ENCODE results near the gene C4orf50.
"Not testable (repeated sequence)": the region's sequence is repeated elsewhere in the genome, so short reads cannot be mapped to it uniquely, and the experiment has no call there.

The C4orf50 gene

DNA sequence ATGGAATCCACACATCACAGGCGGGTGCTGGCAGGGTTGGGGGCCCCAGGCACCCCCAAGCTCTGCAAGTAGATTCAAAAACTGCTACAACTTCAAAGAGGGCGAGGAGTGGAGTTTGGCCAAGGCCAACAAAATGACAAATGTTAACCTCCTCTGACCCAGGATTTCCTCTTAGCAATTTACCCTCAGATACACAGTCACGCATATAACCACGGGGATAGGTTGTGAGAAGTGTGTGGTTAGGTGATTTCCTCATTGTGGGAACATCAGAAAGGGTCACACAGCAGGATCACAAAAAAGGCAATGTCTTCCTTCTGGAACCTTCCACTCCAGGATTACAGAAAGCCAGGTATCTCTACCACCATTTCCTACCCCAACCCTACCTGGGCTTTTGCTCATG lies 62.4 kb downstream of the C4orf50 start:
- TF ChIP-seq, protein P1, sequence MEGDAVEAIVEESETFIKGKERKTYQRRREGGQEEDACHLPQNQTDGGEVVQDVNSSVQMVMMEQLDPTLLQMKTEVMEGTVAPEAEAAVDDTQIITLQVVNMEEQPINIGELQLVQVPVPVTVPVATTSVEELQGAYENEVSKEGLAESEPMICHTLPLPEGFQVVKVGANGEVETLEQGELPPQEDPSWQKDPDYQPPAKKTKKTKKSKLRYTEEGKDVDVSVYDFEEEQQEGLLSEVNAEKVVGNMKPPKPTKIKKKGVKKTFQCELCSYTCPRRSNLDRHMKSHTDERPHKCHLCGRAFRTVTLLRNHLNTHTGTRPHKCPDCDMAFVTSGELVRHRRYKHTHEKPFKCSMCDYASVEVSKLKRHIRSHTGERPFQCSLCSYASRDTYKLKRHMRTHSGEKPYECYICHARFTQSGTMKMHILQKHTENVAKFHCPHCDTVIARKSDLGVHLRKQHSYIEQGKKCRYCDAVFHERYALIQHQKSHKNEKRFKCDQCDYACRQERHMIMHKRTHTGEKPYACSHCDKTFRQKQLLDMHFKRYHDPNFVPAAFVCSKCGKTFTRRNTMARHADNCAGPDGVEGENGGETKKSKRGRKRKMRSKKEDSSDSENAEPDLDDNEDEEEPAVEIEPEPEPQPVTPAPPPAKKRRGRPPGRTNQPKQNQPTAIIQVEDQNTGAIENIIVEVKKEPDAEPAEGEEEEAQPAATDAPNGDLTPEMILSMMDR (IDR thresholded peaks at IDR 0.05; ENCODE audit: low read depth, low read length) = no peak
- no peak for DNase-seq (ENCODE audit: extremely low read depth, low read depth)

DNA sequence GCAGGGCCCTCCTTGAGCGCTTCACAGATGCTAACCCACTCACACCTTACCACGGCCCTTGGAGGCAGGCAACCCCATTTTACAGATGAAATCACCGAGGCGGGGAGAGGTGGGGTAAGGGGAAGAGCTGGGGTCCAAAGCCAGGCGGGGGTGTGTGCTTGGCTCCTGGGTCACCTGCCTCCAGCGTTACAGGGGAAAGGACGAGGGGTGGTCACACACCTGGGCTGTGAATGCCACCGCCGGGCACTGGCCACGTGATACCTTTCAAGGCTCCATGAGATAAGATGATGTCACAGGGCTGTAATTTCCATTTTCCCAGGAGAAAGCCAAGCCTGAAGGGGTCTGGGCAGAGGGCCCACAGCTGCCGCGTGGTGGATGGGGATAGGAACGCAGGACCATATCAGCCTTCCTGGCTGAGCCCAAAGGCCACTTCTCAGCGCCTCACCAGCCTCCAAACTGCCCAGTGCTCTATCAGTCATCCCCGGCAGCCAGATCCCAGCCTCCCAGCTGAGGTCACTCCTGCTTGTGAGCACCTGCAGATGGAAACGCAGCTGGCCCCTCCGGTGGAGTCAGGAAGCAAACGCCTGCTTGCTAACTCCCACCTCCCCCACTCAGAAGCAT lies 62.9 kb downstream of the C4orf50 start:
- TF ChIP-seq, protein P1 (IDR thresholded peaks at IDR 0.05; ENCODE audit: low read depth, low read length) = no peak

DNA sequence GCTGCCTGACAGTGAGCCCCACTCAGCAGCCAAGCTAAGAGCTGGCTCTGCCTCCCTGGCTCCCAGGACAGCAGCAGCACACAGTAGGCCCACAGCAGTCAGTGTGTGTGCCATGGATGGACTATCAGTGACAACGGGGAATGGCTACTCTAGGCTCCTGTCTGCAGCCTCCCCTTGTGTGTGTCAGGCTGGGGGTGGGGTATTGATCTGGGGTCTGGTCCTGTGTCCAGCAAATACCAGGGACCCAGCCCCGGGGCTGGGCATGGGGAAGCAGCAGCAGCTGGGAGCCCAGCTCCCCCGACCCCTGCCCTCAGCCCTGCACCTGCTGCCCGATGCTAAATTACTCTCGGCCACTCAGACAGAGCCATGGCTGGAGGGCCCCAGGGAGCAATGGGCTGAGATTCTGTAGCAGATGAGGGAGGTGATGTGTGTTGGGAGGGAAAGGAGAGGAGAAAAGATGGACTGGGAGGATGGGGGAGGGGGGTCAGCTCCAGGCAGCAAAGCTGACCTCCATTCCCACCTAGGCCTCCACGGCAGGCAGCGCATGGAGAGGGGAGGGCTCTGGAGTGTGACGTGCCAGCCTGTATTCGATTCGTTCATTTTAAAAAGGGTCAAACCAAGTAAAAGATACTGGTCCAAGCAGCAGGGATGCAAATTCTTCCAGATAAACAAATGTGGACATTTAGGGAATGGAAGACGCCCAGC lies 64.0 kb downstream of the C4orf50 start:
- DNase-seq (ENCODE audit: extremely low read depth, low read depth) = no peak
- TF ChIP-seq, protein P1 (IDR thresholded peaks at IDR 0.05; ENCODE audit: low read depth, low read length) = no peak

More for the DNA sequence above, 62.9 kb downstream of the C4orf50 start:
- no peak for DNase-seq (ENCODE audit: extremely low read depth, low read depth)

DNA sequence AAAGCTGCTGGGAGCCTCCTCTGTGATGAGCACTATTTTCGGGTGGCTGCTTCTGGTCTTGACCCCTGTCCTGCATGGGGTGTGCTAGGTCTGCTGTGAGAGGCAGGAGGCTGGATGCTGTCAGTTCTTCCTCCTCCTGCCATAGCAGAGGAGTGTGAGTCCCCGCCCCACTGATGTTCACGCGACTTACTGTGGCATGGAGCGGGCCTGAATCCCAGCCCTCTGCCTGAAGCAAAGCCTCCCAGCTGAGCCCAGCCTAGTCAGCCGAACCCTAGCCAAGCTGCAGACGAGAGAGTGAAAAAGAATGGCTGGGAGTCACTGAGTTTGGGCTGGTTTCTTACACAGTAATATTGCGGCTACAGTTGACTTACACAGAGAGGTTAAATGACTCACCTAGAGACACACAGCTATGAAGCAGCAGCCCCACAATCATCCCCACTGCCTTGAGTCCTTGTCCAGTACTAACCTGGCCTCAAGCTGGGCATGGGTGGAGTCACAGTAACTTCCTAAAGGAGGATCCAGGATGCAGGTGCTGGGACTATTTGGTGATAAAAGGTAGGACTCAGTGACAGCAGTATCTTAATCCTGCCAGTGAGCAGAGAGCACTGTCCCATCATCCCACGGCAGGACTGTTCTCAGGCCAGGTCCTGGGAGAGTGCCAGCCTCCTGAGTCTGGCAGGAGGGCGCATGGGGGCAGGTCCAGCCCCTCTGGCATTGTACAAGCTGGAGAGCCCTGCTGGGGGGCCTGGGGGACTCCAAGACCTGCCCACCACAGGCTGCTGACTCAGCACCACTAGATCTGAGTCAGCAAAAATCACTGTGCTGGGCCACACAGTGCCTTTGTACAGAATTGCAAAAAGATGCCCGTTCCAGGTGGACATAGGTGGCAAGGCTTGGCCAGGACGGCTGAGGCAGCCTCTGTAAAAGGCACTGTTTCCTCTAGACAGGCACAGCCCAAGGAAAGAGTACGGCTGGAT lies 65.0 kb downstream of the C4orf50 start:
- no peak for DNase-seq (ENCODE audit: extremely low read depth, low read depth)
- TF ChIP-seq, protein P1 (IDR thresholded peaks at IDR 0.05; ENCODE audit: low read depth, low read length) = no peak

DNA sequence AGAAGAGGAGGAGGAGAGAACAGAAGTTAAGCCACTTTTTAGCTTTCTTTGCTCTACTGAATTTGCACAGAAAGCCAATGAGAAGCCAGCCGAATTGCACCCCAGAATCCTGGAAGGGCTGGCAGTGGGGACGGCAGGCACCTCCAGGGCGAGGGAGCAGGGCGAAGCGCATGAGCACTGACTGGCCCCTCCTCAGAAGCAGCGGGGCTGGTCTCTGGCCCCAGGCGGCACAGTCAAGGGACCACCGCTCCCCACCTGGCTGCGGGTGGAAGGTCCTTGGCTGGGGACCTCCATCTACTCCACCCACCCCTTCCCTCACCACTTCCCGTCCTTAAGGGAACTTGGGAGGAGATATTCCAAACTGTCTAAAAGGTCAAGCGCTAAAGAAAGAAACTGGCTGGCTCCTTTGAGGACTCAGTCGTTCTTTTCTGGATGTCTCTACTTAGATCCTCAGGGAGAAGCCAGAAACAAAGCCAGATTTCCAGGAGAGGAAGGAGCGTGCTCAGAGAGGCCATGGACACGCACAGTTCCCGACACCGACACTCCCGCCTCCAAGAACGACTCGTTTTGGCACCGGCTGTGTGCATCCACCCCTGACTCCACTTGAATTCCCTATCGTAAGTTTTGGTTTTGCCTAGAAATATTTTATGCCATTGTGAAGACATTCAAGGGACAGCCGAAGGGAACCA lies 65.8 kb downstream of the C4orf50 start:
- no peak for DNase-seq (ENCODE audit: extremely low read depth, low read depth)
- TF ChIP-seq, protein P1 (IDR thresholded peaks at IDR 0.05; ENCODE audit: low read depth, low read length) = no peak

DNA sequence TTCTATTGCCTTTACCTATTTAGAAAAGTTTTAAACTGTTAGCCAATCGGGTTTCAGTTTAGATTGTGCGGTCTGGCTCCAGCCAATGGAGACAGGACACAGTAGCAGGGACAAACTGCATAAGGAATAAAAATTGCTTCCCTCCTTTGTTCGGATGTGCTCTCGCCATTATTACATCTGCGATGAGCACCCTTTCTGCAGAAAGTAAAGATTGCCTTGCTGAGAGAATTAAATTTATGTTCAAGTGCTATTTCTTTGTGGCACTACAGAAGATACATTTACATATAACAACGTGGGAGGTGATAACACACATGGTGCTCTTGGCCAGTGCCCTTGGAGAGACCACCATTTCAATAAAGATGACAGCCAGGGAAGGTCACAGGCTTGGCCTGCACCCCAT lies 71.6 kb downstream of the C4orf50 start:
- not testable (repeated sequence) for DNase-seq (ENCODE audit: extremely low read depth, low read depth)

DNA sequence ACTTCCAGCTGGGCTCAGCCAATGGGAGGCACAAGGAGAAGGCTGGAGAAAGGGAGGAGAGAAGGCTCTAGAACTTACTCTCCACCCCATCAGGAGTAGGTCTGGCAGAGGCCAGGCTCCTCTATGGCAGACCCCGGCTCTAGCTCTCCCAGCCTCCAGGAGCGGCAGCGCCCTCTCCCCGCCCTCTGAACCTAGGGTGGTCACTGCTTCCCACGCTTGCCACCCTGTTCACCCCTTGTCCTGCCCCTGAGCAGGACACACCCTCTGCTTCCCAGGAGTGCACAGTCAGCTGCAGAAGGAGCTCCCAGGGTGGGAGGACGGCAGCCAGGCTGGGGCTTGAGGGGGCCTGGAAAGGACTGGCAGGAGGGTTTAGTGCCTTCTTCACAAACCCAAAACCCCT lies 72.3 kb downstream of the C4orf50 start:
- TF ChIP-seq, protein P1 (IDR thresholded peaks at IDR 0.05; ENCODE audit: low read depth, low read length) = no peak
- DNase-seq (ENCODE audit: extremely low read depth, low read depth) = no peak
